Stimulated activated CD8-positive, alpha-beta memory T cell treated with anti-CD3 and anti-CD28 coated beads, Interleukin-12 subunit alpha, Interleukin-12 subunit beta, amount 100 ng/mL, for 24 hours (primary cell): ENCODE results near the gene COPS8.
A peak's percentile ranks its signal among the peaks of the same experiment; 100 is the strongest.

Experiments used
- DNase-seq: peaks from one replicate; pipeline ENCODE4 v3.0.0-alpha.2; 2020; ENCODE audit errors: extremely low read depth

Gene COPS8

GRCh38 chr2:237130562-237131421, 45.1 kb downstream of the COPS8 start:
- no peak for DNase-seq

- DNase-seq, result no peak
These were observed 46.3 kb downstream of the COPS8 start for GRCh38 chr2:237131749-237132533.

GRCh38 chr2:237132799-237133198, 47.1 kb downstream of the COPS8 start:
- DNase-seq, result no peak

- no peak for DNase-seq
These were observed 48.9 kb downstream of the COPS8 start for GRCh38 chr2:237134321-237135230.

- no peak for DNase-seq
These were observed 51.1 kb downstream of the COPS8 start for GRCh38 chr2:237136824-237137223.

GRCh38 chr2:237137626-237138323, 52.1 kb downstream of the COPS8 start:
- DNase-seq, result no peak

GRCh38 chr2:237139123-237139675, 53.5 kb downstream of the COPS8 start:
- DNase-seq, result no peak

- DNase-seq, result no peak
These were observed 55.1 kb downstream of the COPS8 start for GRCh38 chr2:237140689-237141285.

GRCh38 chr2:237141571-237142051, 55.9 kb downstream of the COPS8 start:
- DNase-seq, result no peak

GRCh38 chr2:237143118-237143517, 57.4 kb downstream of the COPS8 start:
- no peak for DNase-seq

- DNase-seq, result no peak
These were observed 58.2 kb downstream of the COPS8 start for GRCh38 chr2:237143676-237144440.

- no peak for DNase-seq
These were observed 58.8 kb downstream of the COPS8 start for GRCh38 chr2:237144516-237144915.

- no peak for DNase-seq
These were observed 61.6 kb downstream of the COPS8 start for GRCh38 chr2:237147317-237147716.

GRCh38 chr2:237148624-237149023, 62.9 kb downstream of the COPS8 start:
- no peak for DNase-seq

- peak; percentile 21 for DNase-seq
These were observed 63.7 kb downstream of the COPS8 start for GRCh38 chr2:237149425-237149824.
